ENCODE measurements around the gene ELK3.

DNA sequence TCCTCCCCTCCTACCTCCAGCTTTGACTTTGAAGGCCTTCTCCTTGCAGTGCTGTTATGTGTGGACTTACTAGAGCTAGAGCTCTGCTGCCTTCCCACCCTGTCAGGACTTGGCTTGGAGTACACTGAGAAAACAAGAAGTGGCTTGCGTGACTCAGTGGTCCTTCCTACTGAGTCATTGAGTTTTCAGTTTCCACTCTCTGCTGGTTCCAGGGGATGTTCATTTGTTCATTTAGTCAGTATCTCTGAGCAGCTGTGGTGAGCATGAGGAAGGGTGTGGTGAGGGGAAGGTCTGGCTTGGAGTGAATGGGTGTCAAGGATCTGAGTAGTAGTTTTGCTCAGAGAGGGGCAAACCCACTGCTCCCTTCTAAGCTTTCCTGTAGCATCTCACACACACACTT lies 17.2 kb upstream of the ELK3 start:
- no peak for TF ChIP-seq POLR2A (IDR thresholded peaks at IDR 0.05)
- TF ChIP-seq, protein P1, sequence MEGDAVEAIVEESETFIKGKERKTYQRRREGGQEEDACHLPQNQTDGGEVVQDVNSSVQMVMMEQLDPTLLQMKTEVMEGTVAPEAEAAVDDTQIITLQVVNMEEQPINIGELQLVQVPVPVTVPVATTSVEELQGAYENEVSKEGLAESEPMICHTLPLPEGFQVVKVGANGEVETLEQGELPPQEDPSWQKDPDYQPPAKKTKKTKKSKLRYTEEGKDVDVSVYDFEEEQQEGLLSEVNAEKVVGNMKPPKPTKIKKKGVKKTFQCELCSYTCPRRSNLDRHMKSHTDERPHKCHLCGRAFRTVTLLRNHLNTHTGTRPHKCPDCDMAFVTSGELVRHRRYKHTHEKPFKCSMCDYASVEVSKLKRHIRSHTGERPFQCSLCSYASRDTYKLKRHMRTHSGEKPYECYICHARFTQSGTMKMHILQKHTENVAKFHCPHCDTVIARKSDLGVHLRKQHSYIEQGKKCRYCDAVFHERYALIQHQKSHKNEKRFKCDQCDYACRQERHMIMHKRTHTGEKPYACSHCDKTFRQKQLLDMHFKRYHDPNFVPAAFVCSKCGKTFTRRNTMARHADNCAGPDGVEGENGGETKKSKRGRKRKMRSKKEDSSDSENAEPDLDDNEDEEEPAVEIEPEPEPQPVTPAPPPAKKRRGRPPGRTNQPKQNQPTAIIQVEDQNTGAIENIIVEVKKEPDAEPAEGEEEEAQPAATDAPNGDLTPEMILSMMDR (IDR thresholded peaks at IDR 0.05), result no peak

Measured in adrenal gland (tissue), 5 donors.